ENCODE results near the gene ZNF540.
"Not testable (repeated sequence)": the region's sequence is repeated elsewhere in the genome, so short reads cannot be mapped to it uniquely, and the experiment has no call there.

ZNF540 gene

DNA sequence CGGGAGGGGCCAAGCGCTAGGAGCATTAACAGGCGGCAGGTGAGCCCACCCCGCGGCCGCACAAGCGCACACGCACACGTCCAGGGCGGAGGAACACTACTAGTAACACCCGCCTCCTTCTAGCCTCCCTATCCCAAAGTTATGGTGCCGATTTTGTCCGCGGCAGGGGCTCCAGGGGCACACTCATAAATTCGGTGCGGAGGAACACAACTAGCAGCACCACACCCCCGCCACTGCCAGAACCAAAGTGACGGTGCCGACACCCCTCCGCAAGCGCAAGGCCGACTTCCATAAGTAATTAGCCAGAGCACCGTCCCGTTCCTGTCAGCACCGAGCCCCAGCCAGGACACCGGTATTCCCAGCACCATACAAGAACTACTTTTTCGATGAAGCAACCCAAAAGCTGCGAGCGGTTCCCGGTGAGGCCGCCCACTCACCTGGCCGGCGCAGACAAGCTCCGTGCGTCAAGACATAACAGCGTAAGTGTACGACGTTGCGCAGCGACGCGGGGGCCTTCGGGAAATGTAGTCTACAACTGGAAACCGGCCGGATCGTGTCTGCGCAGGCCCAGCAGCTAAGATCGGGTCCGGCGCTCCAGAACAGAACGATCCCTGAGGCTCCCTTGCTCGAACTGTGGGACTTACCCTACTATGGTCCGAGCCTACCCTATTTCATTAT is at the start of gene ZNF540, which contains the start of gene ZNF571:
Gene ZNF540 (plus strand): TSS at position 573 of the 678 bp plus-strand sequence. CDS start 3,572 bp downstream, outside the sequence.
Gene ZNF571 (minus strand): TSS at position 489 of the 678 bp plus-strand sequence. CDS start 8,116 bp downstream, outside the sequence.
- peak; percentile 97 for DNase-seq

DNA sequence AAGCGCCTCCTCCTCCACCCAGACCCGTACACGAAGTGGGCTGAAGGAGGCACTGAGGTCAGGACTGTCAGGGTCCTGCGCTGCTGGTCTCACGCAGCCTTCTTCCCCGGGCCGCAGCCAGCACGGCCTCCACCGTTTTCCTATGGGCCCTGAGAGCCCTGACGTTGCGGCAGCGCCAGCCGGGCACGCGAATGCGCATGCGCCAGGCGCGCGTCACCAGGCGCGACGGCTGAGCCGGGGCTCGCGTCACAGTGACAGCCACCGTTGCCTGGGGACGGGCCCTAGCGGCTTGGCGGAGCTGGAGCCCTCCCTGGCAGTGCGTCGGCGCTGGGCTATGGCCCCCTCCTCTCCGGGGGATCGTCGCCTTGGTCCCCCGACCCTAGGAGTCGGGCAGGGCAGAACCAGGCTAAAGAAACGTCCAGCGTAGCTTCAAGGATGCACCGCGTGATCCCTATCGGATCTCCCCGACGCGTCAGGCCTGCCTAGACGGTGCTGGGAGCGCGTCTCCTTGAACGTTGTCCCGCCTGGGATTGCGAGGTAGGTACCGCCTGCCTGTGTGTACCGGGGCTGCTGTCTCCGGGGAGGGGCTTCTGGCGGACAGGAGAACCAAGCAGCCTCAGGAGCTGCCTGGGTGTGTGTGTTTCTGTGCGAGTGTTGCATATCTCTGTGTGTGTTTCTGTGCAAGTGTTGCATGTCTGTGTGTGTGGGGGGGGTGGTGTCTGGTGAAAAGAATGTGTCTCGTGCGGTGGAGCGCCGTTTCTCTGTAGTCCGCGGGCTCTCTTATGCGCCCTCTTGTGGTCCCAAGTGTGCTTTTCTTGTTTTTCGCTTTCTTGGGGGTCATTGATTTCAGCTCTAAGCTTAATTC is 43.3 kb upstream of the ZNF540 start:
- peak; percentile 86 for DNase-seq

DNA sequence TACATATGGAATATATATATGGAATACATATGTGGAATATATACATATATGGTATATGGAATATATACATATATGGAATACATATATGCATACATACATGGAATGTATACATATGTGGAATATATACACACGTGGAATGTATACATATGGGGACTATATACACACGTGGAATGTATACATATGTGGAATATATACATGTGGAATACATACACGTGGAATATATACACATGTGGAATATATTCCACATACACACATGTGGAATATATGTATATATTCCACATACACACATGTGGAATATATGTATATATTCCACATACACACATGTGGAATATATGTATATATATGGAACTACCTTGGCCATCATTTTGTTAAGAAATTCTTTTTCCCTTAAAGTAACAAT is 31.2 kb upstream of the ZNF540 start:
- no peak for DNase-seq

DNA sequence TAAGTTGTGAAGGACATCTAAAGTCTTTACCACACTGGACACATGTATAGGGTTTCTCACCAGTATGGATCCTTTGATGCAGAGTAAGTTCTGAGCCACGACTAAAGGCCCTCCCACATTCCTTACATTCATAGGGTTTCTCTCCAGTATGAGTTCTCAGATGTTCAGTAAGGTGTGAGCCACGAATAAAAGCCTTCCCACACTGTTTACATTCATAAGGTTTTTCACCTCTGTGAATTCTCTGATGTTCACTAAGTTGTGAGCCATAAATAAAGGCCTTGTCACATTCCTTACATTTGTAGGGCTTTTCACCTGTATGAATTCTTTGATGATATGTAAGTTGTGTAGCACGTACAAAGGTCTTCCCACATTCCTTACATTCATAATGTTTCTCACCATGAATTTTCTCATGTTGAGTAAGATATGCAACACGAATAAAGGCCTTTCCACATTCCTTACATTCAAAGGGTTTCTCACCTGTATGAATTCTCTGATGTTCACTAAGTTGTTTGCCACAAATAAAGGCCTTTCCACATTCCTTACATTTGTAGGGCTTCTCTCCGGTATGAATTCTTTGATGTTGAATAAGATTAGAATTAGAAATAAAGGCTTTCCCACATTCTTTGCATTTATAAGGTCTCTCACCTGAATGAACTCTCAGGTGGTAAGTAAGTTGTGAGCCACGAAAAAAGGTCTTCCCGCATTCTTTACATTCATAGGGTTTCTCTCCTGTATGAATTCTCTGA is 29.9 kb upstream of the ZNF540 start:
- no peak for DNase-seq

DNA sequence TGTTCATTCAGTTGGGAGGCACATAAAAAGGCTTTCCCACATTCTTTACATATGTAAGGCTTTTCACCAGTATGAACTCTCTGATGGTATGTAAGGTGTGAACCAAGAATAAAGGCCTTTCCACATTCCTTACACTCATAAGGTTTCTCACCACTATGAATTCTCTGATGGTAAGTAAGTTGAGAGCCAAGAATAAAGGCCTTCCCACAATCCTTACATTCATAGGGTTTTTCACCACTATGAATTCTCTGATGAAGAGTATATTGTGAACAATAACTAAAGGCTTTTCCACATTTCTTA is 29.4 kb upstream of the ZNF540 start:
- no peak for DNase-seq

DNA sequence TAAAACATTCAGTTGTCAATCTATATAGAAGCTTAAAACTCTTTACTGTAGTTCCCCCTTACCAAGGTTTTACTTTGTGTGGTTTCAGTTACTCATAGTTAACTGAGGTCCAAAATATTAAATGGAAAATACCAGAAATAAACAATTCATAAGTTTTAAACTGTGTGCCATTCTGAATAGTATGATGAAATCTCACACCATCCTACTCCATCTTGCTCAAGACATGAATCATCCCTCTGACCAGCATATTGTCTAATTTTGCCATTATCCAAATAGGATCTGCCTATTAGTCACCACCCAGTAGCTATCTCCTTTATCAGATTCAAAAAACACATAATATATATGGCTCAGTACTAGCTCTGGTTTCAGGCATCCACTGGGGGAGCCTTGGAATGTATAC is 22.5 kb upstream of the ZNF540 start:
- DNase-seq = no peak

DNA sequence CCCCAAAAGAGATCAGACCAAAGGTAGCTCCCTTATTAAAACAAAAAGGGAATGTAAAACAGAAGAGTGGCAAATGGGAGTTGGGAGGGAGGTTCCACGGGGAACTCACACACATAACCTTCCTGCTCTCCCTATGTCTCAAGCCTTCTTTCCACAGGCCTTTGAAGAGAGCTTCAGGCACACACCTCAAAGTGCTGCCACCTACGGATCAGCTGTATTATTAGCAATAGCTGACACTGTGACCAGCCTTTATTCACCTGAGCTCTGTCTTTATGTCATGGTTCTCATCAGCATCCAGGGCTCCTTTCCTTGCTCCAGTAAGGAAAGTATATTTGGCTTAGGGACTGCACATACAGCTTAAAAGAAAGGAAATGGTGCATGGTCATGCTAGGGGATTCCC is 11.3 kb upstream of the ZNF540 start:
- no peak for DNase-seq

DNA sequence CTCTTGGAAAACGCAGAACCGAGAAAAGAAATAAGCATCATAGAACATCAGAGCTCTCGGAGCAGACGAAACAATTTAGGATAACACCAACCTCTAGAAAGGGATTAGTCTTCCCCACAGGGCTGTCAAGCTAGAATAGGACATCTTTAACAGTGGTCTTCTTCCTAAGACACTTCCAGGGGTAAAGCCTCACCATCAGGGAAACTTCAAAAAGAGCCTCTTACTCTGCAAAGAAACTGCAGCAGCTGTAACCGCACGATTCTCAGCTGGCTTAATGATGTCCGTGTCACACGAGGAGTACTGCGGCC is 726 bp upstream of the ZNF540 start:
- DNase-seq = no peak

DNA sequence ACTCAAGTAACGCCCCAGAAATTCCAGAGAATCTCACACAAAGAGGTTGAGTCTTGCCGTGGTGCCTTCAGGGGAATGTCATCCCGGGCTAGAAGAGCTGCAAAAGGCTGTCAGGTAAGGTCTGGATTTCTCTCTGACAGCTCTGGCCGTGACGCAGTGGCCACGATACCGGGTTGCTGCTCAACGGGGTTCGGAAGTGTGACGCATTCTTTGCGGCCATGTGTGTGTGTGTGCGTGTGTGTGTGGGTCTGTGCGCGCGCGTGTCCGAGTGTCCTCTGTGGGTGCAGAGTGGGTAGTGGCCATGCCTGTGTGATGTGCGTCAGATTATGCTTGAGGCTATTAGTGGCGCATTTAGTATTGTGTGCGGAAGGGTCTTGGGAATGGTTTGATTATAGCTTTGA is 306 bp downstream of the ZNF540 start:
- peak; percentile 86 for DNase-seq

DNA sequence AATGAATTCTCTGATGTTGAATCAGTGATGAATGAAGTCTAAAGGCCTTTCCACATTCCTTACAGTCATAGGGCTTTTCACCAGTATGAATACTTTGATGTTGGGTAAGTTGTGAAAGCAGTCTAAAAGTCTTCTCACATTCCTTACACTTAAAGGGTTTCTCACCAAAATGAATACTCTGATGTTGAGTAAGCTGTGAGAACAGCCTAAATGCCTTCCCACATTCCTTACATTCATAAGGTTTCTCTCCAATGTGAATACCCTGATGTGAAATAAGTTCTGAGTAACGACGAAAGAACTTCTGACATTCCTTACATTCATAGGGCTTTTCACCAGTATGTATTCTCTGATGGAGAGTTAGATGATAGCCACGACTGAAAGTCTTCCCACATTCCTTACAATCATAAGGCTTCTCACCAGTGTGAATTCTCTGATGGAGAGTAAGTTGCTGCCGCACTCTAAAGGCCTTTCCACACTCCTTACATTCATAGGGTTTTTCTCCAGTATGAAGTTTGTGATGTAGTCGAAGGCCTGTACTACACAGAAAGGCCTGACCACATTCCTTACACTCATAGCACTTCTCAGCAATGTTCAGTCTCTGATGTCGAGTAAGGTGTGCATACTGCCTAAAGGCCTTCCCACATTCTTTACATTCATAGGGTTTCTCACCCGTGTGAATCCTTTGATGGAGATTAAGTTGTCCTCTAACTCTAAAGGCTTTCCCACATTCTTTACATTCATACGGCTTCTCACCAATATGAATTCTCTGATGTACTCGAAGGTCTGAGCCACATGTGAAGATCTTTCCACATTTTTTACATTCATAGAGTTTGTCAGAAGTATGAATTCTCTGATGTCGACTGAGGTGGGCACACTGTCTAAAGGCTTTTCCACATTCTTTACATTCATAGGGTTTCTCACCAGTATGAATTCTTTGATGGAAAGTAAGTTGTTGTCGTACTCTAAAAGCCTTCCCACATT is 40.7 kb downstream of the ZNF540 start:
- no peak for DNase-seq

DNA sequence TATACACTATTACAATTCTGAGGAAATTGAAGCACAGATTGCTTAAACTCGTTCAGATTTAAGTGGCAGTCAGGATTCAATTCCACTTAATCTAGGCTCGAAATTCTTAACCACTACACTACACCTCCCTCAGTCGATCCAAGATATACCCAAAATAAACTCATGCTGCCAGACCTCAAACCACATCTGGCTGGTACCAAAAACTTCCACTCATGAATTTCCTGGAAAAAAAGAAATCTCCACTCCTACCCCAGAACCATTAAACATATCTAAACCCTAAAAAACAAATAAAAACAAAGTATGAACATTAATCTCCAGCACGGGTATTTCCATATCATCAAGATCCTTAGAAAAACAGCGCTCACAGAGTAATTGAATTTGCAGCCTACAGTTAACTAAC is 59.4 kb downstream of the ZNF540 start:
- DNase-seq = no peak

DNA sequence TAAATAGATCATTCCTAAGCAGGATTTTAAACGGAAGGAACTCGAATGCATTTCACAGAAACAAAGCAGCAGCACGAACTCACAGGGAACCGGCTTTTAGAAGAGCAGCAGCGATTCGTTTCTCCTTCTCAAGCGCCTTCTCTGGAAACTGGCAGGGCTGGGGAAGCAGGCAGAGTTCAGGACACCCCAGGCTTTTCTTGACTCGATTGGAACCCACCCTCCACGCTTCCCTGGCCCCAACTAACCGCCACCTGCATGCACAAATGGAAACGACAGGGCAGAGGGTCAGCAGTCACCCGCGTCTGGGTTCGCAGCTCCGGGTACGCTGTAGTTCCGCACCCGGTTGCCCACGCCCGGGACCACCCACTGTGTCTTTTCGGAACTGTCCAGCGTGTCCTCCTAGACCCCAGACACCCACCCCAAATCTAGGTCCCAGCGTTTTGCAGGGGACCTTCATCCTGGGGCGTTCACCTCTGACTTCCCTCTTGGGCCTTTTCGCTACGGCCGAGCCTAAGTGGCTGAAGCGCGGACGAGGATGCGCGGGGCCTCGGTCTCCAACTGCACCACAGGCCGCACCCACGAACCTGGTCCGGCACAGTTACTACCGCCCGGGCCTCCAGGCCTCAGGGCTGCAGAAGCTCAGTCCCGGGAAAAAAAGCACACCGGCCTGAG is 60.1 kb downstream of the ZNF540 start:
- peak; percentile 69 for DNase-seq

DNA sequence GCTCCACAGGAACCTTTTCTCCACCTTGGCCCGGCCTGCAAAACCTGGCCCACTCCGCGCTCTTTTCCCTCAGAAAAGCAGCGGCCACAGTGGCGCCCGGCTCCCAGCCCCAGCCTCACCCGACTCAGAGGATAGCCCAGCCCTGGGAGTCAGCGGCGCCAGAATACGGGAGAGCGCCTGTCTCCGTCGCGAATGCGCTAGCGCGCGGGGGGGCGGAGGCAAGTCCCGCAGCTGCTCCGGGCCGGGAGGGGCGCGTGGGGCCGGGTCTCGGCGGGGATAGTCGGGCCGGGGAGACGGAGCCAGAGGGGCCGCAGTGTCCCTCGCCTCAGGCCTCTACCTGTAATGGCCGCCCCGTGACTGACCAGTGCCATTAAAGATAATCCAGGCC is 60.6 kb downstream of the ZNF540 start, which contains the start of gene ZFP30:
Gene ZFP30 (minus strand): TSS at position 165 of the 388 bp plus-strand sequence. CDS start 7,643 bp downstream, outside the sequence.
- peak; percentile 92 for DNase-seq

DNA sequence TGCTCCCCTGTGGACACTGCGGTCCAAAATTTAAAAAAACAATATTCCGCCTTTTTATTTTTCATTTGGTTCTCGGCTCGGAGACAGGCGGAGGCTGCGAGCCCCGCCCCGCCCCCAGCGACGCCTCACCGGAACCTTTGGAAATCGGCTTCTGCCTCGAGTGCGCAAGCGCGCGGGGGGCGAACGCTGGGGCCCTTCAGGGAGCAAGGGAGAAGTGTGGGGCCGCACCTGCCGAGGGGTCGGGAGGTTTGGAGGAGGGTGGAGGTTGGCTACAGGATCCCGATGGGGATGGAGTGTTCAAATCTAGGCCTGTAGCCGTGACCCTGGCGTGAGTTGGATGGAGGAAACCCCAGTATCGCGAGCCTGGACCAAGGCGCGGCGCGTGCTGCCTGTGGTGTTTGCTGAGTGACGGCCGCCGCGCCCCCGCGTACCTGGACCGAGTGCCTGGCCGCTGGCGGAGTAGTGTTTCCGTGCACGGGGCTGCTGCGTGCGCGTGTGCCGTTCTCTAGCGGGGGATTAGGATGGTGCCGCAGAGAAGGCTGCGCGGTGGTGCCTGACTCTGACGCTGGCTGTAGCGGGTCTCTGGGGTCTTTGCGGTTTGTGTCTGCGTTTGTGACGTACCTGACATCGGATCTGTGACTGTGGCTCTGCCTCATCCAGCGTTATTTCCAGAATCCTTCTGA is 61.2 kb downstream of the ZNF540 start:
- peak; percentile 94 for DNase-seq

DNA sequence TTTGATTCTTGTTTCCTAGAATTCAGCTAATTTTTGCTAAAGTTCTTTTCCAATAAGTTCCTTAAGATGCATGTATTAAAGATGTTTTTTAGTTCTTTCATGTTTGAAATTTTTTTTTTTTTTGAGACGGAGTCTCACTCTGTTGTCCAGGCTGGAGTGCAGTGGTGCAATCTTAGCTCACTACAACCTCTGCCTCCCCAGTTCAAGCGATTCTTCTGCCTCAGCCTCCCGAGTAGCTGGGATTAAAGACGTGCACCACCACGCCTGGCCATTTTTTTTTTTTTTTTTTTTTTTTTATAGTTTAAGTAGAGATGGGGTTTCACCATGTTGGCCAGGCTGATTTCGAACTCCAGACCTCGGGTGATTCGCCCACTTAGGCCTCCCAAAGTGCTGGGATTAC is 62.5 kb downstream of the ZNF540 start:
- not testable (repeated sequence) for DNase-seq

All from activated effector memory CD4-positive, alpha-beta T cell treated with anti-CD3 and anti-CD28 coated beads, Interleukin-2, amount 50 U/mL, for 16 hours (primary cell).